Peyer's patch (tissue), 4 donors: ENCODE results near the gene HOXB8.

ENCODE experiments used
- CTCF ChIP-seq, 6 experiments: fragments of 450-650 bp in 4 of 6; fragments of 200-600 bp in 2 of 6; sonication (generic) in 1 of 6; IDR thresholded peaks; one replicate each; pipeline ENCODE4 v1.5.1; 2017 to 2019; ENCODE audit warnings: antibody characterized with exemption in 6 of 6, mild to moderate bottlenecking in 3 of 6, moderate library complexity in 1 of 6
- POLR2A ChIP-seq, 2 donors: fragments of 450-650 bp; IDR thresholded peaks; one replicate each; pipeline ENCODE4 v1.5.1; 2017; ENCODE audit warnings: antibody characterized with exemption in 2 of 2, mild to moderate bottlenecking in 2 of 2, moderate library complexity in 2 of 2

GRCh38 chr17:48644910-48645557 is 29.9 kb upstream of the HOXB8 start:
- no peak for TF ChIP-seq CTCF (IDR thresholded peaks at IDR 0.05)
- TF ChIP-seq POLR2A (IDR thresholded peaks at IDR 0.05): no peak
